ENCODE results near the gene LRRC61.

The LRRC61 gene

GRCh38 chr7:150357771-150358427 lies 34.7 kb downstream of the LRRC61 start:
- DNase-seq = peak; percentile 26

DNA sequence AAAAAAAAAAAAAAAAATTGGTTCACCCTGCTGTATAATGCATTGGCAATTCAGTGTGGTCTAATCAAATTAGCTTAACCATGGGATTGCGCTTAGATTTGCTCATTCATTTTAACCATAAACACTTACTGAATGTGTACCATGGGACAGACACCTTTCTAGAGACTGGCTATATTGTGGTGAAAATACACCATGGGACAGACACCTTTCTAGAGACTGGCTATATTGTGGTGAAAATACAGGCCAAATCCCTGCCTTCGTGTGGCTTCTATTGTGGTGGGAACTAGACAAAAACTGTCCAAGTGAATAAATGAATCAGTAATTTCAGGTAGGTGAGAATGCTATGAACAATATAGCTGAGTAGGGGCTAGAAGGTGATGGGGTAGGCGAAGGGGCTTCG lies 35.3 kb downstream of the LRRC61 start:
- DNase-seq = no peak

DNA sequence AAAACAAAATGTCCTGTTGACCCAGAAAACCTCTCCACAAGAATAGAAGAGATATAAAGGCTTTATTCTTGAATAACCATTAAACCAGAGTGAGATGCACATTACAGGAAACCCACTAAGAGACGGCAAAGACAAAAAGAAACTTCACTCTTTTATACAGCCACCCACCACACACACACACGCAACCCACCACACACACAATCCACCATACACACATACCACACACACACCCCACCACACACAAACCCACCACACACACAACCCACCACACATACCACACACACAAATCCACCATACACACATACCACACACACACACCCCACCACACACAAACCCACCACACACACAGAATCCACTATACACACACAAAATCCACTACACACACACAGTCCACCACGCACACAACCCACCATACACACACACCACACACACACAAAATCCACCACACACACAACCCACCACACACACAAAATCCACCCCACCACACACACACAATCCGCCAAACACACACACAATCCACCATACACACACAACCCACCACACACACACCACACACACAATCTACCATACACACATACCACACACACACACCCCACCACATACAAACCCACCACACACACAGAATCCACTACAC lies 36.0 kb downstream of the LRRC61 start:
- no peak for DNase-seq

- no peak for DNase-seq
Measured at GRCh38 chr7:150359622-150360362, 36.6 kb downstream of the LRRC61 start.

DNA sequence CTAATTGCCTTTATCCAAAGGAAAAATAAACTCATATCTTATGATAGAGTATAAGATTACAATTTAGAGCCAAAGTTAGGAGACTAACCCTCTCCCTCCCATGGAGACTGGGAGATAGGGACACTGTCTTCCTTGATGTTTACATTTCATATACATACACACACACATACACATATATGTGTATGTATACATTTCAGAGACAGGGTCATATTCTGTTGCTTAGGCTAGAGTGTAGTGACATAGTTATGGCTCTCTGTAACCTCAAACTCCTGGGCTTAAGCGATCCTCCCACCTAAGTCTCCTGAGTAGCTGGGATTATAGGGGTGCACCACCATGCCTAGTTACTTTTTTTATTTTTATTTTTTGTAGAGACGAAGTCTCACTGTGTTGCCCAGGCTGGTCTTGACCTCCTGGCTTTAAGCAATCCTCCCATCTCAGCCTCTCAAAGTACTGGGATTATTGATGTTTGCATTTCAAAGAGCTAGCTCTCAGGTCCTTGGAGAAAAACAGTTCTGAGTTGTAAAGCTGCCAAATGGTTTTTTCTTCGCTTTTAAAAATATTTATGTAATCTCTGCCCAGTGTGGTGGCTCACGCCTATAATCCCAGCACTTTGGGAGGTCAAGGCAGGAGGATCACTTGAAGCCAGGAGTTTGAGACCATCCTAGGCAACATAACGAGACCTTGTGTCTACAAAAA lies 37.4 kb downstream of the LRRC61 start:
- no peak for DNase-seq

- no peak for DNase-seq
Measured at GRCh38 chr7:150361402-150361801, 38.2 kb downstream of the LRRC61 start.

DNA sequence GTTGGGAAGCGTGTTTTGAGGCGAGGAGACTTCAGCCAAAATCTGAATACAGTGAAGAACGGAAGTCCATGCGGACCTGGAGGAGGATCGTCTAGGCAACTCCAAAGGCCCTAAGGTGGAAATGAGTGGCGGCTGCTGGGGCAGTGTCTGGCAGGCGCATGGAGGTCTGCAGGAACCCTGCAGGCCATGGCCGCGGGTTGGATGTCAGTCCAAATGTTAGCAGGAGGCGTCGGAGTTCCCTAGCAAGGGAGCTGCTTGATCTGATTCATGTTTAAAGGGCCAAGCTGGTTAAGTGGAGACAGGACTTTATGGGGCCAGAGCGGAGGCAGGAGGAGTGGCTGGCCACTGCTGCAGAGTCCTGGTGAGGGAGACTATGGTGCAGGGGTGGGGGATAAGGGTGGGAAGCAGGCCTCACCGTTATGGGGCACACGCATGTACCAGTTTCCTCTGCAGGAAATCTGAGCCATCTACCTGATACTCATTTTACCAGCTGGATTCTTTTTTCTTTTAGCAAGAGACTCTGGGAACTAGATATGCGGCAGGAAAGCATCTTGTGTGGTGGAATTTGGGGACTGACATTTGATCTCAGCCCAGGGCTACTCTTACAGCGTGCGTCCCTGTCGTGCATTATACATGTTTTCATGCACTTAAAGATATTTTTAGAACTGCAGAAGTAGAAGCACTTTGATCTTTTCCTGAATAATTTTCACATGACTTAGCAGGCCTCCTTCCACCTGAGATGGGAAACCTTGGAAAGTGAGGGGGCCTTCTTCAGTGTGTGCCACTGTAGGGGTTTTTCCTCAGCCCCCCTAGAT lies 38.9 kb downstream of the LRRC61 start:
- no peak for DNase-seq

- no peak for DNase-seq
Measured at GRCh38 chr7:150363370-150363769, 40.2 kb downstream of the LRRC61 start.

DNA sequence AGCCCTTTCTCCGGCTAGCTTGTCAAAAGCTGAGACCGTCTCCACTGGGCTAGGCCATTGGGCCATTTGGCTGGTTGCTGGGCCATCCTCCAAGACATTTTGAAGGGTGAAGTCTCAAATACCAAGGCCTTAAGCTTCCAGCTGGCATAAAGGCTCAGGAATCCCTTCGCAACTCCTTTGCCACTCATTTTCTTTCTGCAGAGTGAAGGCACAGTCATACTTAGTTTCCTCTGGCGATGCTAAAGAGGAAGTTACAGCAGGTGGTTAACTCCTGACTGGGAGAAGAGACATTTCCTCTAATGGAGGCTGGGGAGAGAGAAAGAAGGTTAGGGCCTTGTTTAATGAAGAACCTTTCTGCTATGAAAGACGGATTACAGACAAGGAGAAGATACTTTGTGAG lies 40.7 kb downstream of the LRRC61 start:
- DNase-seq = peak; percentile 93

GRCh38 chr7:150365194-150365593 lies 42.0 kb downstream of the LRRC61 start:
- DNase-seq = no peak

- DNase-seq = peak; percentile 89
Measured at GRCh38 chr7:150365673-150366398, 42.7 kb downstream of the LRRC61 start.

GRCh38 chr7:150367677-150368095 lies 44.5 kb downstream of the LRRC61 start:
- DNase-seq = no peak

DNA sequence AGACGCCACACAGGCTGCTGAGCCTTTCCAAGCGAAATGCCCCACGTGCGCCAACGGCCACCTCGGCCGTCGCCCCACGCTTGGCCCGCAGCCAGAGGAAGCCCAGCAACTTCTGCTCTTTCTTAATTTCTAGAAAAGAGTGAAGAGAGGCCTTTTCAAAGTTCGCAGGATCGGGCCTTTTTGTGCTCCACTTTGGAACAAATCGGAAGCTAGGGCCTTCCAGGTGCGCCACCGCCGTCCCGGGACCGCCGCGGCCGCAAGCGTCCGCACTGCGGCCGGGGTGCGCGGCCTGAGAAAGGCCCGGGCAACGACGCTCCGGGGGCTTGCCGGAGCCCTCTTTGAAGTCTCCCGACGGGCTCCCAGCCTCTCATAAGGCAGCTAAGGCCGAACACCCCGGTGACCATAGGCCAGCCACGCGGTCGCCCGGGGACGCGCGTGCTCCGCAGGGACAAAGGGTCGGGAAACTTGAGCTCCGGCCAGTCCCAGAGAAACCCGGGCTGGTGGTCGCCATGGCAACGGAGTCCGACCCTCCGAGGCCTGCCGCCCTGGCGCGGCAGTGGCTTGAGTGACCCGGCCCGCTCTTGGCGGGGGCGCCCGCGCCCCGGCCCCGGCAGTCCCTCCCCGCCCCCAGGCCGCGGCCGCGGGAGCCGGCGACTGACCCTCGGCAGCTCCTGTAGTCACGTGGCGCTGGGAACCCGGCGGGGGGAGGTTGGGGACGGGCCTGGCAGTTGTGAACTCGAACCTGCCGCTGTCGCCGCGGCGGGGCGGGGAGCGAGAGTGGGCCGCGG lies 45.1 kb downstream of the LRRC61 start, which contains the start of gene REPIN1:
Gene REPIN1, plus strand, starts transcription at position 727 of the 788 bp plus-strand sequence. CDS start 890 bp downstream, outside the sequence.
- DNase-seq = peak; percentile 80

- peak; percentile 68 for DNase-seq
Measured at GRCh38 chr7:150368884-150369747, 46.0 kb downstream of the LRRC61 start.

GRCh38 chr7:150369748-150370501 lies 46.8 kb downstream of the LRRC61 start:
- DNase-seq = no peak

DNA sequence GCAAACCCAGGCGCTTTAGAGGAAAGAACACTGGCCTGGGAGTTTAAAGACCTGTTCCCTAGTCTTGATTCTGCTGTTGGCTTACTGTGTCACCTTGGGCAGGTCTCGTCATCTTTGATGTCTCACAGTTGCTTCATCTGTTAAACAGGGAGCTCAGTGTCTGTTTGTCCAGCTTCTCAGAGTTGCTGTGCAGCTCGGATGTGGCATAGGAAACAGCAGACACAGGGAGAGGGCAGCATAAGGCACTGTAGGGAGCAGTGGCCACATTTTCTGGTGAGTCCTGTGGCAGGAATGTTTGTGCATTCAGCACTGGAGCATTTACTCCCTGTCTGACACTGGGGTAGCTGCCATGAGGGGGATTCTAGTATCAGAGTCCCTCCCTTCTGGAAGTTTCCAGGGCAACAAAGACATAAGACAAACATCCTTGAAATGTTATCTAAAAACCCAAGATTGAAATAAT lies 47.5 kb downstream of the LRRC61 start:
- DNase-seq = no peak

GRCh38 chr7:150371131-150371995 lies 48.2 kb downstream of the LRRC61 start:
- DNase-seq = no peak

GRCh38 chr7:150371996-150372270 lies 48.8 kb downstream of the LRRC61 start:
- no peak for DNase-seq
